ENCODE data around the gene LMNTD2.

GRCh38 chr11:605286-606129 lies 45.0 kb upstream of the LMNTD2 start:
- TF ChIP-seq CTCF (IDR thresholded peaks at IDR 0.05) (no peak), ZFX (IDR thresholded peaks at IDR 0.05; ENCODE audit: borderline replicate concordance) (no peak)
